GM18868 (cell line): Measurements from ENCODE around the gene TMEM140.

Source experiments
- ATAC-seq: cut with Tn5 transposase; IDR thresholded peaks from one replicate; pipeline ENCODE4 v1.9.1; 2021; ENCODE audit warnings: mild to moderate bottlenecking, moderate library complexity; ENCODE audit not compliant: unreplicated experiment

The TMEM140 gene

DNA sequence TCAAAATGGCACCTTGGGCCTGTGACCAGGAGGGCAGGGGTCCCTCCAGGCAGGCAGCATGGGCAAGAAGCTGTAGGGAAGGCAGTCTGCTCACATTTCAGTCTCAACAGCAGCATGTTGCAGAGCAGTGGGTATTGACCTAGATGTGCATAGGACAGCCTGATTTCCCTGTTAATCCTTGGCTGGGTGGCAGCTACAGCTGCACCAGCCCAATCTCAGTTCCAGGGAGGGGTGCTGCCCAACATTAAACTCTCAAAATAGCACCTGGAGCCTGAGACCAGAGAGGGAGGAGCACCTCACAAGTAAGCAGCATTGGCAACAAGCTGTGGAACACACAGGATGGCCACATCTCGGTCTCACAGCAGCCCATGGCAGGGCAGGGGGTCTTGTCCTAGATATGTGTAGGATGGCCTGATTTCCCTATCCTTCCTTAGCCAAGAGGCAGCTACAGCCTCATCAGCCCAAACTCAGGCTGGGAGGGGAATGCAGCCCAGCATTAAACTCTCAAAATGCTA, 10.3 kb downstream of the TMEM140 start:
- no peak for ATAC-seq

- no peak for ATAC-seq
Measured at GRCh38 chr7:135158874-135159273, 11.0 kb downstream of the TMEM140 start.

DNA sequence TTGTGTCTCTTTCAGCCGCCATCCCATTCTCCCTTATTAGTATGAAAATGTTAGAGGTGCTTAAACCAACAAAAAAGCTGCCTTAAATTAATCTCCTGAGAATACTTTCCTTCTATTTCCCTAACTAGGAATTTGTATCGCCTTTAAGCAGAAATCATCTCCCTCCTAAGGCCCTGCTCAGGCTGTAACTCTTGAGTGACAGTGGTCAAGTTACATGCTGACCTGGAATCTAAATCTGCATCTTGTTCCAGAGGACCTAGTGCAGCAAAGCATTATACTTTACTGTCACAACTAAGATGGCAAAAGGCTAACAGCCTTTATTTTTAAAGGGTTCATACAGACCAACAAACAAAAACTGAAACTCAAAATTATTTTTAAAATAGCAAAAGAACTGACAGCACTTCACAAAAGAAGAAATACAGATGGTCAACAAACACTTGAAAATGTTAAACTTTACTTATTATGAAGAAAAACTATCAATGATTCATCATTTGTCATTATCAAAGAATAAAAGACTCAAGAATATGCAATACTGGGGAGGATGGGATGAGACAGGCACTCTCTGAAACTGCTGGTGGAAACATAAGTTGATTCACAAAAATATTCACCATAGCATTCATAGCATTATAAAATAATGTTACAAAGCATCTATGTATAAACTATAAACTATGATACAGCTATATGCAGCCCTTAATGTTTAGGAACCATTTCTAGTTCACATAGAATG, 11.7 kb downstream of the TMEM140 start:
- ATAC-seq, result no peak

GRCh38 chr7:135160098-135160857, 12.4 kb downstream of the TMEM140 start:
- no peak for ATAC-seq

GRCh38 chr7:135160858-135161653, 13.2 kb downstream of the TMEM140 start:
- ATAC-seq, result peak; percentile 39

DNA sequence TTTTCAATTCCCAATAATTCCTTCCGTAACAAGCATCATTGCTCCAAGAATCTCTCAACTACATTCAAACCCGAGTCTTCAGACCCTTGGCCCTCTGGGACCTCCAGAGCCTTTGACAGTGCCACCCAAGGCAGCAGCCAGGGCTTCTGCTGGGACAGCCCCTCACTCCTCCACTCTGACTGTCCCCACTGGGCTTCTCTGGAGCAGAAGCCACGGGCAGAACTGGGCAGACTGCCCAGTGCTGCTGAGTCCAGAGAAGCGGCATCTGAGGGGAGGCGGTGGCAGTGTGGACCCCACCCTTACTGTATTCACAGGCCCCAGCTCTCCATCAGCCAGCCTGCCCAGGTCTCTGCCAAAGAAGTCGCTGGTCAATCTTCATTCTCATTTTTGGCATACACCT, 13.8 kb downstream of the TMEM140 start:
- ATAC-seq, result no peak

DNA sequence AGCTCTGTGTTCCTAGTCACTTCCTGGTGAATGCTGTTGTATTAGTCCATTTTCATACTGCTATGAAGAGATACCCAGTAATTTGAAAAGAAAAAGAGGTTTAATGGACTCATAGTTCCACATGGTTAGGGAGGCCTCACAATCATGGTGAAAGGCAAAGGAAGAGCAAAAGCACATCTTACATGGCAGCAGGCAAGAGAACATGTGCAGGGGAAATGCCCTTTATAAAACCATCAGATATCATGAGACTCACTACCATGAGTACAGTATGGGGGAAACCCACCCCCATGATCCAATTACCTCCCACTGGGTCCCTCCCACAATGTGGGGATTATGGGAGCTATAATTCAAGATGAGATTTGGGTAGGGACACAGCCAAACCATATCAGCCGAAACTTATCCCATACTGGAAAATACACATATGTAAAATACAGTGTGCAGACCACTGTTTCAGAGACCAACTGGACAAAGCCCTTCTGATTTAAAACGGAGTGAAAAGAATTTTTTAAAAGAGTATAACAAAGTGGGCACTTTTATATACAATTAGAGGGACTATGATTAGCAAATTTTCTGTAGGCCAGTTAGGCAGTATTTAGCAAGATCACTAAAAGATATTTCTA, 14.6 kb downstream of the TMEM140 start:
- no peak for ATAC-seq

DNA sequence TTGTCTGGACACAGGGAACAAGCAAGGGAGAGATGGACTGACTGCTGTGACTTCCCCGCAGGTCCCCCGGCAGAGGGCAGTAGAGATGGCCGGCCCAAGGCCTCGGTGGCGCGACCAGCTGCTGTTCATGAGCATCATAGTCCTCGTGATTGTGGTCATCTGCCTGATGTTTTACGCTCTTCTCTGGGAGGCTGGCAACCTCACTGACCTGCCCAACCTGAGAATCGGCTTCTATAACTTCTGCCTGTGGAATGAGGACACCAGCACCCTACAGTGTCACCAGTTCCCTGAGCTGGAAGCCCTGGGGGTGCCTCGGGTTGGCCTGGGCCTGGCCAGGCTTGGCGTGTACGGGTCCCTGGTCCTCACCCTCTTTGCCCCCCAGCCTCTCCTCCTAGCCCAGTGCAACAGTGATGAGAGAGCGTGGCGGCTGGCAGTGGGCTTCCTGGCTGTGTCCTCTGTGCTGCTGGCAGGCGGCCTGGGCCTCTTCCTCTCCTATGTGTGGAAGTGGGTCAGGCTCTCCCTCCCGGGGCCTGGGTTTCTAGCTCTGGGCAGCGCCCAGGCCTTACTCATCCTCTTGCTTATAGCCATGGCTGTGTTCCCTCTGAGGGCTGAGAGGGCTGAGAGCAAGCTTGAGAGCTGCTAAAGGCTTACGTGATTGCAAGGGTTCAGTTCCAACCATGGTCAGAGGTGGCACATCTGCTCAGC, 16.6 kb downstream of the TMEM140 start:
- no peak for ATAC-seq

DNA sequence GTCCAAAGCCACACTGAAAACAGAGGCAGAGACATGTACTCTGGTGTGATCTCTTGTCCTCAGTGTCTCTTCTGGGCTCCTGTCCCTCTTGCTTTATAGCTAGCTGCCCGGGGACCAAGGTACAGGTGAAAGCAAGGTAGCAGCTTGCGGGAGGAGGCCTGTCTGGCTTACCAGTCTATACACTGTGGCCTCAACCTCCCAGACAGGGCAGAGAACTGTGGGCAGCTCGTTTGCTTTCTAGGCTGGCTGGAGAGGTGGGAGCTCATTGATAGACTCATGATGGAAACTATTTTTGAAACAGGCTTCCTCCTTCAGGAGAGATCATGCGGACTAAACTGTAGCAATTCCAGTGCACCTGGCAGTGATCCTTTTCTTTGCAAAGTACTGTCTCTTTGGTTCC, 18.0 kb downstream of the TMEM140 start:
- ATAC-seq, result no peak

DNA sequence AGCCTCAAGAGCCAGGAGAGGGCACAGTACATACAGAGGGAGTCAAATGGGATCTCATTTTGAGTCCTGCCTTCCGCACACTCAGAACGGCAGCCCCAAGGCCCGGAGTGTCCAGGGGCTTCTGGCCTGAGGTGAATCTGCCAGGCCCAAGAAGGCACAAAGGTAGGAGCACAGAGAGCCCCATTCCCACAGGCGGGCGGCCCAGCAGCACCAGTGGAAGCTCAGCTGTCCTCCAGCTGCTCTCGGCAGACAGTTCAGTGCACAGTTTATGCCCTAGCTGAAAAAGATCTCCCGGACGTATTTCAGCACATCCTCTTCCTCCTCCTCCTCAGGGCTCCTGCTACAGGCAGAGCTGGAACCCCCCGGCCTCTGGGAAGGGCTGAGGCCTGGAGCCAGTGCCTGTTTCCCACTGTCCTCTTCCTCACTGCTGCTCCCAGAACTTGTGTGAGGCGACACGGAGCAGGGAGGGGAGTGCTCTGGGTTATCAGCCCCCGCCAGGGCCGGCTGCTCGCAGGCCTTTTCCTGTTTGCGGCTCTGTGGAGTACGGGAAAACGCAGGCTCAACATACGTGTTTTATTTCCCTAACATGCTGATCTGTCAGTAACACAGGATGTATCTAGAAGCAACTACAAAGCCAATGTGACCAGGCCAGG, 18.6 kb downstream of the TMEM140 start:
- ATAC-seq, result no peak

DNA sequence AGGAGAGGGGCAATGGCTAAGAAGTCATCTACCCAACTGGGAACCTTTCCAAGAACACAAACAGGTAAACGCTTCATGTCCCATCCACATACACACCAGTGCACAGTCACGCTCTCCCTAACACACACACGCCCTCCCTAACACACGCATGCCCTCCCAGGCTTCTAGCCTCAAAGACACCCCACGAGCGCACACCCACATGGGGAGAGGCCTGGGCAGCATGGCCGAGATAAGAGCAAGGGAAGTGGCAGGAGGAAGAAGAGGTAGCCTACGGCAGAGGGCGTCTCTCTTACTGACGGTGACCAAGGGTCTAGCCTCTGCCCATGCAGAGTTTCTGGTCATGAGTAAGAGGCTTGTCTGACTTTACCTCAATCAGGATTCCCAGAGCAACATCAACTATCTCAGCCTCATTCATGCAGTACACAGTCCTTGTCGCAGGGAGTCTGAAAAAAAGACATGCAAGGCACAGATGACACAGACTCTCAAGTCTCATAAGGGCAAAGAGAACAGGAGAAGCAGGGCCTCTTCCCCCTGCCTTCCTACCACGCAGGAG, 19.6 kb downstream of the TMEM140 start:
- ATAC-seq, result no peak

- no peak for ATAC-seq
Measured at GRCh38 chr7:135168001-135168400, 20.1 kb downstream of the TMEM140 start.

DNA sequence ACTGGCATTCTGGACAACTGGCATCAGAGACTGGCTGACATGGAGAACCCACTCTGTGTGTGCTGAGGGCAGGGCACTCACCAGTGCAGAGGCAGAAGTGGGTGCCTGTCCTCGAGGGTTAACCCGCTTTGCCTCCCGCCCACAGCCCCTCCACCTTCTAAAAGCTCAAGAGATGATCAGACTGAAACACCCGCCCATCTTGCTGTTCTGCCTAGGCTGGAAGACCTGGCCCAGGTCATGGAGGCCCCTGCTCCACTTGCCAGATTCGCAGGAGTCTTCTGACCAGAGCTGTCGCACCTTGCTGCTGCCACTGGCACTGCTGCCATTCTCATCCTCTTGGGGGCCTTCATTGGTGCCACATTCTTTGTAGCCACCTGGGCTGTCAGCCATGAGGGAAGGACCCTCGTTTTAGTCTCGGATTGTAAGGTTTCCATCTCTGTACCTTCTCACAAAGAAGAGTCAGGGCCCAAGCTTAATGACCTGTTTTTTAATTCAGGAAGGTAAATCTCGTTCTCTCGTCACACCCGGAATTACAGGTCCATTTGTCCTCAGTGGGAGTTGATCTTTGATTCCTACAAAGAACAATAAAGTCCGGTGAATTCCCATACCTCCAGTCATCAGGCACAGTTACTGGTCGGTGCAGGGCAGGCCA, 20.7 kb downstream of the TMEM140 start:
- ATAC-seq, result no peak

- ATAC-seq, result peak; percentile 44
Measured at GRCh38 chr7:135169141-135169963, 21.5 kb downstream of the TMEM140 start.

DNA sequence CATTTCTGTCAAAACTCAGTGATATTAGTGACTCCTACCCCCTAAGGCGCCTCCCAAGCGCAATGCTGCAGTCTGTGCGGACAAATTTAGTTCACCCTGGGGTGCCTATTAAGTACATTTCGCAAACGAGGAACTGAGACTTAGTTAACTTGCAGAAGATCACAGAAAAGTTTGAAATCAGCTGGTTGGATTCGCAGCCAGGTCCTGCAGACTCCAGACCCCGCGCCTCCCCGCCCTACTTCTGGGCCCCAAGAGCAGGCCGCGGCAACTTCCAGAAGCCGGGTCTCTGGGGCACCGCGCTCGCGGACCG, 22.0 kb downstream of the TMEM140 start:
- no peak for ATAC-seq

- ATAC-seq, result peak; percentile 78
Measured at GRCh38 chr7:135170274-135170997, 22.6 kb downstream of the TMEM140 start, which contains the start of gene CYREN. CYREN (minus strand) TSS chr7:135170707; CDS start chr7:135168922, 1,785 bp downstream.

DNA sequence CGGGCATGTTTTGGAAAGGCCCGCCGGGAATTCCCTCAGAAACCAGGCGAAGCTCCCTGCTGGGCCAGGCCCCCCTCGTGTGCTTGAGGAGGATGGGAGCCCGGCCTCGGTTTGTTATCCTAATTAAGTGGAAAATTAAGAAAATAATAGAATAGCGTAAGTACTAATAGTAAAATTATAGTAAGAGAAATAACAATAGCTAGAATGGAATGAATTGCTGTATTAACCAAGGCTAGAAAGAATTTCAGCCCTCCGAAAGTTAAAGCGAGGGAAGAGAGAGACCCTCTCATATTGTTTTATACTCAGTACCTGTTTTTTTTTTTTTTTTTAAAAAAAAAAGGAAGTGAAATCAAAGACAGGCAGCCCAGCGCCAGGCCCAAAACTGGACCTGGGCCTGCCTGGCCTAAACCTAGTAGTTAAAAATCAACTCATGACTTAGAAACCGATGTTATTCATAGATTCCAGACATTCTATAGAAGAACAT, 23.2 kb downstream of the TMEM140 start:
- peak; percentile 30 for ATAC-seq
